ENCODE measurements around the gene GLT8D2.
"Not testable (repeated sequence)": the region's sequence is repeated elsewhere in the genome, so short reads cannot be mapped to it uniquely, and the experiment has no call there.

GLT8D2 gene

DNA sequence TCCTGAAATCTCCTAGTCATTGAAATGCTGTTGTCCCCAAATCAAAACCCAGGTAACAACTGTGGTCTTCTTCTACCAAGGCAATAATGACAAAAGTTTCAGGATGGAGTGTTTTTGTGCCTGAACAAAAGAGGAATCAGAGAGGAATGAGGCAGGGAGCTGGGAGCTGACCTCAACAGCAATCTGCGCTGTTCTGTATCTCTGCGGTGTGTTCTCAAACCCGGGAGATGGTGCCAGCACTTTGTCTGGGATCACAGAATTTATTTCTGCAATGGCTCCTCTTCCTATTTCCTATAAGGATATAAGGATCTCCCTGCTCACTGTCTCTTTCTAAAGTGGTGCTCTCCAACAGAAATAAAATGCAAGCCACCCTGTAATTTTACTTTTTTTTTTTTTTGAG, 449 bp upstream of the GLT8D2 start:
- no peak for DNase-seq (ENCODE audit: low read depth)

DNA sequence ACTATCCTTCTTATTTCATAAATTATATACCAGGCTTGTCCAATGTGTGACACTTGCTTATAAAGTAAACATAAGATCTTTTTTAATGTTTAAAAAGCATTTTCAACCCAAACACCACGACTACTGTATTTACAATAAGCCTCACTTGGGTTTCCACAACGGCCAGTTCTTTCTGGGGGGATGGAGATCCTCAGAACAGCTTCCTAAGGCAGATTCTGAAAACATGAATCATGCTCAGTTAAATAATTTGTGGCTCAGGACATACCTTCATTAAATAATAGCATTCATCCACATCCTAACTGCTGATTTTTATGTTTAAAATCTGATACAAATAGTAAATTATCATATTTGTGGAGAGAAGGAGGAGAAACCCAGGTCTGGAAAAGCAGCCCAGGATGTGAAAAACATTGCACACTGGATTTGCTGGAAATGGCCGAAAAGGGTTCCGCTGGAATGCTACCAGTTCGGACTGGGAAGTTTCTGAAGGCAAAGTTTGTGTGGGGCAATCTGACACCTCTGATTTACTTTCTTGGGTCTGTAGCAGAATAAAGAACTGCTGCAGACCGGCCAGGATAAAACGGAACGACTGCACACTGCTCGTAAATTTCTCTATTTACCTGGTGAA, 597 bp downstream of the GLT8D2 start:
- no peak for DNase-seq (ENCODE audit: low read depth)

DNA sequence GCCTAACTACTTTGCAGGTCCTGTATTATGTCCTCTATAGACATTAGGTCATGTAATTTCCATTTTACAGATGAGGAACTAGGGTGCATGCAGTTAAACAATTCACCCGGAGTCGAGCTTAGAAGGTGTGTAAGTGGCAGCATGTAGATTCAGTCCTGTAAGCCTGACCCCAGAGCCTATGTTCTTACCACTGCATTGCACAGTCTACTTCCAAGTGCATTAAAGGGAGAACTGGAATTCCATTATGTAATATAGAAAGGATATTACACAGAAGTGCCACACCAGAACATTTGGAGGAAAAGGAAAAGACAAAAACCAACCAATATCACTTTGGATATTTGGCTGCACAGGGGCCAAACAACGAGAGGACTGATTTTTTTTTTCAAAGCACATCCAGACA, 1.2 kb downstream of the GLT8D2 start:
- no peak for DNase-seq (ENCODE audit: low read depth)

DNA sequence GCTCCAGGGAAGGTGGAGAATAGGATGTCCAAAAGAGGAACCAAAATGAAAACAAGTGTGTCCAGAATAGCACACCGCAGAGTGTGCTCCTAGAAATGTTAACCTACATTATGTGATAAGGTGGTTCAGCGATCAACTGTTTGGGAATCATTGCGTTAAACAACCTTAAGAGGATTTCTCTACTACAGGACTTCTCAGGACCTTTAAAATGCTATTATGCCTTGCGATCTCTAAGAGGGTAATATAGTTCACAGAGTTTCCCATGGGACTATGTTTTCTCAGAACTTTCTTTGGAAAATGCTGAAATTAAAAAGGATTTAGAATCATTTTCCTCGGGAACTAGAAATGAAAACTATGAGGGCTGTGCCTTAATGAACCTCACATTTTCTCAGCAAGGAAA, 1.8 kb downstream of the GLT8D2 start:
- no peak for DNase-seq (ENCODE audit: low read depth)

DNA sequence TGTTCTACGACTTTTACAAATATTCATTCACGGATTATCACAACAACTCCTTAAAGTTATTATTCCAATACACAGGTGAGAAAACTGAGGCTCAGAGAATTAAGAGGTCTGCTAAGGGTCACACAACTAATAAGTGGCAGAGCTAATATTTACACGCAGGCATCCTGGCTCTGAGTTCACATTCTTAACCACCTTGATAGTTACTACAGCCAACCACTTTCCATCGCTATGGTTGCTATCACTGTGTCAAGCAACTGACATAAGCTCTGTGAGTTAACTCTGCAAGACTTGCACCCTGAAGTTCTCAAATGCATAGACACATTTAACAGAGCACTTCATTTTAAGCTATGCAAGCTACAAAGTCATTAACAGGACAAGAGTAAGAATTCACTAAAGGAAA, 3.7 kb downstream of the GLT8D2 start:
- no peak for DNase-seq (ENCODE audit: low read depth)

DNA sequence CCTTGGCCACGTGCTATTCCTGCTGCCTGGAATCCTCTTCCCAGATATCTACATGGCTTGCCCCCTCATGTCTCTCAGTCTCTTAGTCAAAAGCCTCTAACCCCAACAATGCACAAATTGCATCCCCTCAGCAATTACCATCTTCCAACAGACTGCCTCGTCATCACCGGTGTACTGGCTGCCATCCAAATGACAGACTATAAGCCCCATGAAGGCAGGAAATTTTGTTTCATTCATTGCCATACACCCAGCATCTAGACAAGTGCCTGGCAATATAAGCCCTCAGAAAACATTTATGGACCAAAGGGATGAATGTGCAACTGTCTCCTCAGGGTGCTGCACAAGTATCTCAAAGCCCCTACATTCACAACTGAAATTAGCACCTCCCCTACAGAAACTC, 5.8 kb downstream of the GLT8D2 start:
- no peak for DNase-seq (ENCODE audit: low read depth)

DNA sequence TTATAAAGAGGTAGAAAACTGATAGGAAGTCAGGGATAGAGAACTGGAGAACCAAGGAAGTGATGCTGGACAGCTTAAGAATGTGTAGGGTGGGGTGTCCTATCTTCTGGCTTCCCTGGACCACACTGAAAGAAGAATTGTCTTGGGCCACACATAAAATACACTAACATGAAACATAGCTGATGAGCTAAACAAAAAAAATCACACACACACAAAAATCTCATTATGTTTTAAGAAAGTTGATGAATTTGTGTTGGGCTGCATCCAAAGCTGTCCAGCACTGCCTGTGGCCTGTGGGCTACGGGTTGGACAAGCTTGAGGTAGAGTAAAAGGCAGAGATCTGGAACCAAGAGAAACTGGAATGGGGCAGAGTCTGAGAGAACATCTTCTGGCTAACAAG, 7.4 kb downstream of the GLT8D2 start:
- DNase-seq (ENCODE audit: low read depth) = no peak

DNA sequence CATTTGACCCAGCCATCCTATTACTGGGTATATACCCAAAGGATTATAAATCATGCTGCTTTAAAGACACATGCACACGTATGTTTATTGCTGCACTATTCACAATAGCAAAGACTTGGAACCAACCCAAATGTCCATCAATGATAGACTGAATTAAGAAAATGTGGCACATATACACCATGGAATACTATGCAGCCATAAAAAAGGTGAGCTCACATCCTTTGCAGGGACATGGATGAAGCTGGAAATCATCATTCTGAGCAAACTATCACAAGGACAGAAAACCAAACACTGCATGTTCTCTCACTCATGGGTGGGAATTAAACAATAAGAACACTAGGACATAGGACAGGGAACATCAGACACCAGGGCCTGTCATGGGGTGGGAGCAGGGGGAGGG, 10.2 kb downstream of the GLT8D2 start:
- DNase-seq (ENCODE audit: low read depth) = not testable (repeated sequence)

DNA sequence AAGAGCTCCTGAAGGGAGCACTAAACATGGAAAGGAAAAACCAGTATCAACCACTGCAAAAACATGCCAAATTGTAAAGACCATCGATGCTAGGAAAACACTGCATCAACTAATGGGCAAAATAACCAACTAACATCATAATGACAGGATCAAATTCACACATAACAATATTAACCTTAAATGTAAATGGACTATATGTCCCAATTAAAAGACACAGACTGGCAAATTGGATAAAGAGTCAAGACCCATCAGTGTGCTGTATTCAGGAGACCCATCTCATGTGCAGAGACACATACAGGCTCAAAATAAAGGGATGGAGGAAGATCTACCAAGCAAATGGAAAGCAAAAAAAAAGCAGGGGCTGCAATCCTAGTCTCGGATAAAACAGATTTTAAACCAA, 13.8 kb downstream of the GLT8D2 start:
- DNase-seq (ENCODE audit: low read depth) = not testable (repeated sequence)

DNA sequence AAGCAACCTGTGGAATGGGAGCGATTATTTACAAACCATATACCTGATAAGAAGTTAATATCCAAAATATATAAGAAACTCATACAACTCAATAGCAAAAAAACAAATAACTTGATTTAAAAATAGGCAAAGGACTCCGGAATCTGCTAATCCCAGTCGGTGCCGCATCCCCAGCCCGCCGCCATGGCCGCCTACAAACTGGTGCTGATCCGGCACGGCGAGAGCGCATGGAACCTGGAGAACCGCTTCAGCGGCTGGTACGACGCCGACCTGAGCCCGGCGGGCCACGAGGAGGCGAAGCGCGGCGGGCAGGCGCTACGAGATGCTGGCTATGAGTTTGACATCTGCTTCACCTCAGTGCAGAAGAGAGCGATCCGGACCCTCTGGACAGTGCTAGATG, 19.4 kb downstream of the GLT8D2 start:
- not testable (repeated sequence) for DNase-seq (ENCODE audit: low read depth)

DNA sequence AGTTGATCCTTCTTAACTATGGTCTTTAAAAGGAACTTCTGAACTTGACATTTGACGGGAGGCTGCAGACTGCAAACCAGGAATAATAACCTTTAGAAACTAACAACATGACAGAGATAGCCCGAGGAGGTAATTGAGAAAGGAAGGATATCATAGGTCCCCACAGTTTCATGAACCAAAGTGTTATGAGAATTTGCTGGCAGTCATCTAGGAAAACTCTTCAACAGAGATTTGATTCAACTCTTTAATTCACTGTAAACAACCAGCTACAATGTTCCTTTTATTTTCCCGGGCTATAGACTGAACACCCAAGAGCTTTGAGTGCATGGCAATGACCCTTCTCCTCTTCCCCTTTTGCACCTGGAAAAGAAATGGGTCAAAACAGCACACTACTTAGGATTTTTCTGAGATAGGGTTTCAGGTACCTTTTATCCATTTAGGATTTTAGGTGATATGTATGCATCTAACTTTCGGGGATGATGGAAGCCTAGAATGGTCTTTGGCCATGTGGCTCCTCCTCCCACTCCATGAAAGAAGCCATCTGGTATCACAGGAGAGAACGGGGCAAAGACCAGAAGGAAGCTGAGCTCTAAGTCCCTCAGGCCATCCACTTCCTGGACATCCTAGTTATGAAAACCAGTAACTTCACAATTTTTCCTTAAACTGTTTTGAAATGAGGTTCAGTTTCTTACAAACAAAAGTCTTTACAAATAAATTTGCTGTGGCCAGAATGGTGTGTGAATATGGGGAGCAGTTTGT, 23.0 kb downstream of the GLT8D2 start:
- no peak for DNase-seq (ENCODE audit: low read depth)

DNA sequence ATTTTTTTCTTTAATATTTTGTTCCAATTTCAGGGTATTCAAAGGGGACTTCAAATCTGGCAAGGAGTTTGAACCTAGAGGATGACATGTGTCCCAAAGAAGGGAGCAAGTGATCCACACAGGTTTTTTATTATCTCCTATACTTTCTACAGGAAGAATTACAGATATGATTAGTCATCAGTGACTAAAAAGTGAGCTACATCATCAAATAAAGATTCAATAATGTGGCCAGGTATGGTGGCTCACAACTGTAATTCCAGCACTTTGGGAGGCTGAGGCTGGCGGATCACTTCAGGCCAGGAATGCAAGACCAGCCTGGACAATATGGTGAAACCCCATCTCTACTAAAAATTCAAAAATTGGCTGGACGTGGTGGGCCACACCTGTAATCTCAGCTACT, 24.2 kb downstream of the GLT8D2 start:
- DNase-seq (ENCODE audit: low read depth) = no peak

DNA sequence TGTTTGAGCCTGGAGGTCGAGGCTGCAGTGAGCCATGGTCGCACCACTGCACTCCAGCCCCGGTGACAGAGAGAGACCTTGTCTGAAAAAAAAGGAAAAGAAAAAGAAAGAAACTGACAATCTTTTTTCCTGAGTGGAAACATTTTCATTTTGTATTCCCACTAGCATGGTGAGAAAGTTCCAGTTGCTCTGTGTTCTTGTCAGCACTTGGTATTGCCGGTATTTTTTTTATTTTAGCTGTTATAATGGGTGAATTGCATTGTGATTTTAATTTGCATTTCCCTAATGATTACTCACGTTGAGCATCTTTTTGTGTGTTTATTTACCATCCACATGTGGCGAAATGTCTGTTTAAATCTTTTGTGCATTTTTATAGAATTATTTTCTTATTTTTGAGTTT, 25.6 kb downstream of the GLT8D2 start:
- DNase-seq (ENCODE audit: low read depth) = no peak

DNA sequence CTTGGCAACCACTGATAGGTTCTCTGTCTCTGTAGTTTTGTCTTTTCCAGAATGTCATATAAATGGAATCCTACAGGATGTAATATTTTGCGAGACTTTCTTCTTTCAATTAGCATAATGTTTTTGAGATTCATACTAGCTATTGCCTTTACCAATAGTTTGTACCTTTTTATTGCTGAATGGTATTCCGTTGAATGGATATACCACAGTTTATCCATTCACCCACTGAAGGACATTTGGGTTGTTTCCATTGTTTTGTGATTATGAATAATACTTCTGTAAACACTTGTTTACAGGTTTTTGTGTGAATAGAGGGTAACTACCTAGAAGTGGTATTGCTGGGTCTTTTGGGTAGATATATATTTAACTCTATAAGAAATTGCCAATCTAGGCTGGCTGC, 26.3 kb downstream of the GLT8D2 start:
- no peak for DNase-seq (ENCODE audit: low read depth)

DNA sequence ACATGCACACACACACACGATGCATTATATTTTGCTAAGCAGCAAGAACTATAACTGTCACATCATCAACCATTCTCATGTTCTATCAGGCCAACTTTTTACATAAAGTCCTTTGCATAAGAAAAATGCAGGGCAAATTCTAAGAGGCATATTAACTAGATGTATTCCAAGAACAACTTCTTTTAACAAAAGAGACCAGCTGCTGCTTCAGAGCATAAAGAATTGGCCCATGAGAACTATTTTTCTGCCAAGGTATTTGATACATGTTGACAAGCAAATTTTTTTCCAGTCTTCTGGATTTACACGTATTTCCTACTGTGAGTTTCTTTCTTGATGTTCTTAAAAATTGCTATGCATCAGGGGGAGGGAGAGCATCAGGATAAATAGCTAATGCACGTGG, 27.2 kb downstream of the GLT8D2 start:
- no peak for DNase-seq (ENCODE audit: low read depth)

DNA sequence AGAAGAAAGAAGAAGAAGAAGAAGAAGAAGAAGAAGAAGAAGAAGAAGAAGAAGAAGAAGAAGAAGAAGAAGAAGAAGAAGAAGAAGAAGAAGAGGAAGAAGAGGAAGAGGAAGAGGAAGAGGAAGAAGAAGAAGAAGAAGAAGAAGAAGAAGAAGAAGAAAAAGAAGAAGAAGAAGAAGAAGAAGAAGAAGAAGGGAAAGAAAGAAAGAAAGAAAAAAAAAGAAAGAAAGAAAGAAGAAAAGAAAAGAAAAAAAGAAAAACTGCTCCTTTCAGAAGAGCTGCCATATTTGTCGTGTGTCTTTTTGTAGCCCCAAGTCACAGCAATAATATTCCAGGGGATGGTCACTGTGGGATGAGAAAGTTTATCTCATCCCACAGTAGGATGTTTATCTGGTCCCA, 28.1 kb downstream of the GLT8D2 start:
- not testable (repeated sequence) for DNase-seq (ENCODE audit: low read depth)

DNA sequence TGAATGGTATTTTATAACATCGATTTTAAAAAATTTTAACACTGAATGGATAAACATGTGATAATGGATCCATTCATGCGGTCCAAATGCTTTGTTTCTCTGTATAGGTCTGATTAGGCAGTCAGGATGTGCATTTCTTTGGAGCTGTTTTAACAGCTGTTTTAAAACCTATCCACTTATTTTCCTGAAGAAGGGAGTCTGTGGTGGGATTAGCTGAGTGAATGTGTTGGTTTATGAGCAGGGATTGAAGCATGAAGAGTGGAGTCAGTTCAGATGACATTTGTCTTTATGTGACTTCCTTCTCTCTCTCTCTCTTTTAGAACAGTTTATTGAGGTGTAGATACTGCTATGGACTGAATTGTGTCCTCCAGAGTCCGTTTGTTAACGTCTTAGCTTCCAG, 37.7 kb downstream of the GLT8D2 start:
- no peak for DNase-seq (ENCODE audit: low read depth)

DNA sequence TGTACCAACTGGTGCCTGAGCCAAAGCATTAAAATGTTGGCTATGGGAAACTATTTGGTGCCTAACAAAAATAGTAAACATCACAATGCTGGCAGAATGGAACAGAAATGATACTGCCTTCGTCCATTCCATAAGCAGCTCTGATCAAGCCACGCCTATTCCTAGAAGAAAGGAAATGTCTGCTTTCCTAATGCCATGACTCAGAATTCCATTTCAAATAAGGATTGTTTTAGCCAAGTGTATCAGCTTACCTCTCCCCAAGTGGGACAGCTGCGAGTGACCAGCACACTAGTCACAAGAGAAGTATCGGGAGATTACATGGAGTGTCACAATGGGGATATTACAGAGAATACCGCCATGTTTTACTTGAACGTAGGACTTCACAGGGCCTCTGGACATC, 38.7 kb downstream of the GLT8D2 start:
- no peak for DNase-seq (ENCODE audit: low read depth)

DNA sequence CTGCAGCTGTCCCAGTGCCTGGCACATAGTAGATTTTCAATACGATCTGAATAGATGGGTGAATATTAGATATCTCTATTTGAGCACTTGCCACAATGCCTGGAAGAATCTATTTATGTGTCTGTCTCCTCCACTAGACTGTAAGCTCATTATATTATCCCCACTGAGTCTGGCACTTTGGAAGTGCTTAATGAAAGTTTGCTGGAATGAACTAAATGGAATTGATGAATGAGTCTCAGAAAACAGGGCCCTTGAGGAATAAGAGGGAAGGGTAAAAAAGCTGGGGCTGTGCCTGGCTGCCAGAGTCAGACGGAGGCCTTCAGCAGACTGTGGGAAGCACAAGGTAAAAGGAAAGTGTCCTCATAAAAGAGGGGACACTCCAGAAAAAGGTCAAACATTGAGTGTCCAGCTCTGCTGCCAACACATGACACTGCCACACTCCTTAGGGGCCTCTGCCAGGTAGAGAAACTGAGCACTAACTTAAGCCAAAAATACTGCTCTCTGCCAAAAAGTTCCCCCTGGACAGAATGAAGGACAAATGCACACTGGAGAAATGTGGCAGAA, 39.3 kb downstream of the GLT8D2 start:
- DNase-seq (ENCODE audit: low read depth) = no peak

DNA sequence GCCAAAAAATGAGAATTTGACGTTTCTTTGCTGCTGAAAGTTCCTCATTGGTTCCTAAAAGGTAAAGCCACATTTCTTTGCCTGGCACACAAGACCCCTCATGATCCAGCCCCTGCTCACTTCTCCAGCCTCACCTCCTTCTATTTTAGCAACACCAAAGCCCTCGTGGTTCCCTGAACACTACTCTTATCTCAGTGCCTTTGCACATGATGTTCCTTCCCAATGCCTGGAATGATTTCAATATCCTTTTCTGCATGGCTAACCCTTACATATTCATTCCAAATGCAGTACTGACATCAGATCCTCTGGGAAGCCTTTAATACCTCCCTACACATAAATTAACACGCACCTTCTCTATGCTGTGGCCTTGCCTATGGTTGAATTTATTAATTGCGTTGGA, 39.9 kb downstream of the GLT8D2 start:
- DNase-seq (ENCODE audit: low read depth) = no peak

DNA sequence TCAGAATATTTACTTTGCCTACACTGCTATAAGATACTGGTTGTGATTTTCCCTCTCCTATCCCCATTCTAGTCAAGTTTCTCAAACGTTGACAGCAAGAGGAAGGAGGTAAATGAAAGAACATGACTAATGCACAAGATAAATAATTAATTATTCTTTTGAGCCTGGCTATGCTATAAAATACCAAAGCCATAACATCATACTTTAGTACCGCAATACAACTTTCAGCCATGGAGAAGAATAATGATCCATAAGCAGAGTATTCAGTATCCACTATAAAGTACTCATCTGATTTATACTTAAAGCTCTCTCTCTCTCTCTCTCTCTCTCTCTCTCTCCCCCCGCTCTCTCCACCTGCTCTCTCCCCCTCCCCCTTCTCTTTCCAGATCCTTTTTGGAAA, 43.1 kb downstream of the GLT8D2 start:
- DNase-seq (ENCODE audit: low read depth) = no peak

DNA sequence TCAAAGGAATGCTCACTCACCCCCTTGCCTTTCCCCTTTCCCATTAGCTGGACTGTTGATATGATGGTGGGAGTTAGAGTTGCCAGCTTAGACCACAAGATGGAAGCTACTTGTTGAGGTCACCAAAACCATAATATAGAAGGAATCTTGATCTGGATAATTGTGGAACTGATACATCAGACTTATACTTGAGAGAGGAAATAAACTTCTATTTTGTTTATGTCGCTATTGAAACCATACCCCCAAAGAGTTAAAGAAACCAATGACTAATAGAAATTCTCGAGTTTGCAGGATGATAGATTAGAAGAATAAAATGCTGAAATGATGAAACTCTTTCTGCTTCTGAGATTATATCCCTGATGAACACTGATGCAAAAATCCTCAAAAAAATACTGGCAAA, 46.4 kb downstream of the GLT8D2 start:
- no peak for DNase-seq (ENCODE audit: low read depth)

DNA sequence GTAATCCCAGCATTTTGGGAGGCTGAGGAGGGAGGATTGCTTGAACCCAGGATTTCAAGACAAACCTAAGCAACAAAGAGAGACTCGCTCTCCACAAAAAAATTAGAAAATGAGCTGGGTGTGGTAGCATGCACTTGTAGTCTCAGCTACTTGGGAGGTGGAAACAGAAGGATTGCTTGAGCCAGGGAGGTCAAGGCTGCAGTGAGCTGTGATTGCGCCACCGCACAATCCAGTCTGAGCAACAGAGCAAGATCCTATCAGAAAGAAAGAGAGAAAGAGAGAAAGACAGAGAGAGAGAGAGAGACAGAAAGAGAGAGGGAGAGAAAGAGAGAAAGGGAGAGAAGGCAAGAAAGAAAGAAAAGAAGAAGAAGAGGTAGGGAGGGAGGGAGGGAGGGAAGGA, 47.3 kb downstream of the GLT8D2 start:
- no peak for DNase-seq (ENCODE audit: low read depth)

All from activated T-cell treated with anti-CD3 and anti-CD28 coated beads for 24 hours (primary cell).